ENCODE data around the gene ASTN2. TPM values are rescaled to one million over a fixed set of nuclear protein-coding genes. Genes with fewer than 3 reads are reported as not detected.

Gene ASTN2
- total and polyA plus RNA-seq, 9 of the 15 experiments (the other 6 are each of a cell fraction or from before 2014, with no cell fraction given): 0.56 to 3.5 (median 1.9) TPM

DNA sequence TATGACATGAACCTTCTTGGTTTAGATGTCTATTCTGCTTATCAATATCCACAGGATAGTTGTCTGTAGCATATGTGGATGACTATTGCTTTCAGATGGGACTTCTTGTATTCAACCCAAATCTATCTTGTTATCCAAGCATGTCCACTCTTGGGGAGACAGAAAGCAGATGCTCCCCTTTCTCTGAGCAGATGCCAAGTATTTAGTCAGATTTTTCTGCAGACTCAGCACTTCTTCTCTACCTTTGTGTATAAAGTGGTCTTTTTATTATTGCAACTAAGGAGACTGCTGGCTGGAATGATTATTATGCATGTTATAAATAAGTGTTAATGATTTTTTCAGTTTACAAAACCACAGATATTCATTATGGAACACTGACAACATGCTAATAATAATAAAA lies 45.1 kb upstream of the ASTN2 start:
- Histone ChIP-seq H4K20me1 (replicated peaks; ENCODE audit: control insufficient read depth, insufficient read depth, low read length) (no peaks in the 10 kb centered on the region), H3K27me3 (ENCODE audit: control insufficient read depth in 2 of 2, insufficient read depth in 2 of 2, low read length in 2 of 2) (no peaks in the 10 kb centered on the region), H3K9ac (ENCODE audit: insufficient read depth in 1 of 2, low read depth in 2 of 2, low read length in 2 of 2) (no peak overlapping the region), H3K4me2 (ENCODE audit: insufficient read depth, low read length) (no peak overlapping the region), H3K36me3 (ENCODE audit: control insufficient read depth, insufficient read depth, low read length) (no peaks in the 10 kb centered on the region), H3K4me3 (no peak overlapping the region), H3K79me2 (ENCODE audit: control insufficient read depth, insufficient read depth, low read length) (no peaks in the 10 kb centered on the region), H3K9me3 (replicated peaks; ENCODE audit: control insufficient read depth, insufficient read depth, low read depth, low read length) (no peaks in the 10 kb centered on the region; the same call in 1 of the 2 replicates), H2AFZ (ENCODE audit: low read depth, low read length) (no peak overlapping the region), H3K27ac (ENCODE audit: extremely low read depth, low read depth, low read length) (no peak overlapping the region), H3K9me1 (ENCODE audit: control insufficient read depth, insufficient read depth, low read length) (no peaks in the 10 kb centered on the region), H3K4me1 (replicated peaks in 1 of 2; ENCODE audit: control insufficient read depth in 2 of 2, insufficient read depth in 2 of 2, low read length in 2 of 2) (no peaks in the 10 kb centered on the region)
- in situ Hi-C loops (cut with MboI): no loop called here
- DNase-seq (ENCODE audit: extremely low read depth in 1 of 4, low spot score in 3 of 4) (no peak), FAIRE-seq (no peak), ATAC-seq (no peak)
- BruUV-seq (replicated peaks): no TSS peak
- intact Hi-C loops (cut with micrococcal nuclease): no loop called here
- ChIA-PET POLR2A (no interaction called here), CTCF (ENCODE audit: low intra/inter-chr PET ratio) (no interaction called here)
- TF ChIP-seq C11orf30 (IDR thresholded peaks at IDR 0.05; ENCODE audit: low read depth) (peak; percentile 58), ADNP (tag; IDR thresholded peaks at IDR 0.05) (no peak), ZFP30 (CRISPR knock-in tag; IDR thresholded peaks at IDR 0.05; ENCODE audit: borderline replicate concordance) (no peak), ZNF316 (IDR thresholded peaks at IDR 0.05) (peak; percentile 72), MAFF (IDR thresholded peaks at IDR 0.05; ENCODE audit: low read length) (peak; percentile 86), MAFK (IDR thresholded peaks at IDR 0.05; ENCODE audit: low read length) (peak; percentile 91), MAFG (tag; conservative IDR thresholded peaks at IDR 0.05) (peak; percentile 72), RBBP5 (IDR thresholded peaks at IDR 0.05; ENCODE audit: borderline replicate concordance, insufficient read depth, low read length, poor library complexity, severe bottlenecking) (no peak), CUX1 (CRISPR knock-in tag; IDR thresholded peaks at IDR 0.05) (no peak), ZC3H4 (CRISPR knock-in tag; IDR thresholded peaks at IDR 0.05; ENCODE audit: borderline replicate concordance) (no peak)

All from K562 (cell line).